NCI-H69 (cell line): ENCODE results near the gene TWNK.

Source experiments
- DNase-seq: peaks from one replicate; lab custom pipeline; 2025; lab: John Stamatoyannopoulos, UW

TWNK gene

GRCh38 chr10:100996678-100997359, 9.5 kb downstream of the TWNK start:
- peak; percentile 61 for DNase-seq

GRCh38 chr10:100997360-100998182, 10.2 kb downstream of the TWNK start:
- DNase-seq, result peak; percentile 82

- peak; percentile 94 for DNase-seq
These were observed 11.0 kb downstream of the TWNK start for GRCh38 chr10:100998183-100998990.

GRCh38 chr10:100998991-100999741, 11.8 kb downstream of the TWNK start:
- DNase-seq, result peak; percentile 75

- DNase-seq, result no peak
These were observed 12.4 kb downstream of the TWNK start, which contains the start of gene LZTS2 for GRCh38 chr10:100999742-101000126. Gene LZTS2, plus strand, starts transcription at chr10:100999808. Its CDS starts 2,731 bp downstream, at chr10:101002539.

- DNase-seq, result no peak
These were observed 13.0 kb downstream of the TWNK start for GRCh38 chr10:101000127-101000914.

- DNase-seq, result no peak
These were observed 13.7 kb downstream of the TWNK start for GRCh38 chr10:101000915-101001658.

GRCh38 chr10:101001659-101002035, 14.3 kb downstream of the TWNK start:
- no peak for DNase-seq

GRCh38 chr10:101002456-101002855, 15.1 kb downstream of the TWNK start:
- no peak for DNase-seq

GRCh38 chr10:101003639-101004206, 16.4 kb downstream of the TWNK start:
- DNase-seq, result no peak

GRCh38 chr10:101005361-101005760, 18.0 kb downstream of the TWNK start:
- DNase-seq, result no peak

GRCh38 chr10:101005869-101006567, 18.7 kb downstream of the TWNK start:
- DNase-seq, result no peak

GRCh38 chr10:101006593-101007098, 19.3 kb downstream of the TWNK start:
- no peak for DNase-seq

GRCh38 chr10:101007099-101007711, 19.9 kb downstream of the TWNK start:
- DNase-seq, result no peak

- DNase-seq, result no peak
These were observed 20.8 kb downstream of the TWNK start for GRCh38 chr10:101007915-101008822.

- no peak for DNase-seq
These were observed 21.6 kb downstream of the TWNK start for GRCh38 chr10:101008823-101009423.

GRCh38 chr10:101010329-101010728, 23.0 kb downstream of the TWNK start:
- DNase-seq, result no peak
